Stimulated activated CD8-positive, alpha-beta memory T cell treated with anti-CD3 and anti-CD28 coated beads, Interleukin-7, amount 100 ng/mL, for 24 hours (primary cell): ENCODE results near the gene TOR1A.
A peak's percentile ranks its signal among the peaks of the same experiment; 100 is the strongest.
"Not testable (repeated sequence)": the region's sequence is repeated elsewhere in the genome, so short reads cannot be mapped to it uniquely, and the experiment has no call there.

Experiments
- DNase-seq: peaks from one replicate; pipeline ENCODE4 v3.0.0-alpha.2; 2020; ENCODE audit warnings: low read depth

Gene TOR1A

GRCh38 chr9:129781131-129781530 lies 42.8 kb downstream of the TOR1A start:
- no peak for DNase-seq

GRCh38 chr9:129779560-129780190 lies 44.3 kb downstream of the TOR1A start:
- DNase-seq, result no peak

GRCh38 chr9:129778469-129778868 lies 45.5 kb downstream of the TOR1A start:
- DNase-seq, result no peak

GRCh38 chr9:129777769-129778130 lies 46.2 kb downstream of the TOR1A start:
- DNase-seq, result no peak

- DNase-seq, result peak; percentile 12
These were observed 46.8 kb downstream of the TOR1A start for GRCh38 chr9:129776938-129777768.

- DNase-seq, result no peak
These were observed 47.4 kb downstream of the TOR1A start for GRCh38 chr9:129776566-129776937.

- not testable (repeated sequence) for DNase-seq
These were observed 47.8 kb downstream of the TOR1A start for GRCh38 chr9:129776096-129776495.

- no peak for DNase-seq
These were observed 48.5 kb downstream of the TOR1A start for GRCh38 chr9:129775448-129775798.

- no peak for DNase-seq
These were observed 49.0 kb downstream of the TOR1A start for GRCh38 chr9:129774791-129775447.

GRCh38 chr9:129773262-129774048 lies 50.5 kb downstream of the TOR1A start:
- DNase-seq, result no peak

GRCh38 chr9:129770741-129771140 lies 53.2 kb downstream of the TOR1A start:
- DNase-seq, result no peak

- no peak for DNase-seq
These were observed 54.3 kb downstream of the TOR1A start for GRCh38 chr9:129769669-129770068.

- no peak for DNase-seq
These were observed 55.5 kb downstream of the TOR1A start for GRCh38 chr9:129768486-129768885.

GRCh38 chr9:129765764-129766317 lies 58.1 kb downstream of the TOR1A start:
- DNase-seq, result no peak

- no peak for DNase-seq
These were observed 60.7 kb downstream of the TOR1A start for GRCh38 chr9:129762985-129763926.
